Vagina (tissue), 2 donors: ENCODE measurements around the gene CYP11A1. TPM values are rescaled to one million over a fixed set of nuclear protein-coding genes. Genes with fewer than 3 reads are reported as not detected.

Experiments
- DNase-seq, 2 donors: peaks; one replicate each; pipeline ENCODE4 v3.0.0-alpha.2; 2017; ENCODE audit errors: extremely low spot score in 2 of 2
- H3K27ac ChIP-seq: fragments of 200-600 bp; sonication (generic); one replicate; pipeline ENCODE4 v1.5.1; 2019
- H3K27me3 ChIP-seq: fragments of 200-600 bp; sonication (generic); one replicate; pipeline ENCODE4 v1.5.1; 2019
- H3K36me3 ChIP-seq, 2 donors: fragments of 200-600 bp; sonication (generic); one replicate each; pipeline ENCODE4 v1.5.1; 2017 to 2019
- H3K4me1 ChIP-seq: fragments of 200-600 bp; sonication (generic); one replicate; pipeline ENCODE4 v1.5.1; 2019
- H3K4me3 ChIP-seq, 2 donors: fragments of 200-600 bp; sonication (generic); 1 replicate in 1 of 2; 2 replicates in 1 of 2; pipeline ENCODE4 v1.5.1; 2016 to 2019
- H3K9me3 ChIP-seq: fragments of 200-600 bp; sonication (generic); one replicate; pipeline ENCODE4 v1.5.1; 2019
- CTCF ChIP-seq, 3 experiments: fragments of 450-650 bp in 2 of 3; fragments of 200-600 bp in 1 of 3; sonication (generic) in 1 of 3; IDR thresholded peaks; one replicate each; pipeline ENCODE4 v1.5.1; 2017 to 2019; ENCODE audit warnings: antibody characterized with exemption in 3 of 3, mild to moderate bottlenecking in 2 of 3, moderate library complexity in 2 of 3
- POLR2A ChIP-seq, 2 donors: fragments of 450-650 bp; IDR thresholded peaks; one replicate each; pipeline ENCODE4 v1.6.1; 2017; ENCODE audit warnings: antibody characterized with exemption in 2 of 2, mild to moderate bottlenecking in 2 of 2, moderate library complexity in 2 of 2
- POLR2AphosphoS5 ChIP-seq, 2 donors: sonication (generic); formaldehyde crosslinking; IDR thresholded peaks; one replicate each; pipeline ENCODE4 v1.9.0; 2017; ENCODE audit warnings: antibody characterized with exemption in 2 of 2, mild to moderate bottlenecking in 2 of 2, low read depth in 1 of 2; ENCODE audit not compliant: insufficient read depth in 1 of 2
- intact Hi-C: fragments of 100-400 bp; cut with DNase I; formaldehyde crosslinking; loops from one replicate; pipeline ENCODE4 v1.15.1; 2023
- total RNA-seq: library from RNA; depleted of rRNA; stranded (reverse); fragments of >200 nt; gene quantifications from one replicate; pipeline ENCODE4 v1.2.3, GENCODE V29; 2016

CYP11A1 gene
- total RNA-seq, 1 donor from 2014 or later: 8.8 TPM

GRCh38 chr15:74317820-74318375, 49.5 kb downstream of the CYP11A1 start:
- peaks cover 56% of the 10 kb centered on the region for H3K4me1 ChIP-seq
- TF ChIP-seq POLR2A (IDR thresholded peaks at IDR 0.05) (no peak), POLR2AphosphoS5 (IDR thresholded peaks at IDR 0.05; ENCODE audit: insufficient read depth in 1 of 2, low read depth in 1 of 2) (no peak), CTCF (IDR thresholded peaks at IDR 0.05) (no peak)
- no peak overlapping the region for H3K4me3 ChIP-seq
- H3K9me3 ChIP-seq: no peaks in the 10 kb centered on the region
- peak overlapping the region; percentile 70 for H3K27ac ChIP-seq
- no peaks in the 10 kb centered on the region for H3K27me3 ChIP-seq
- H3K36me3 ChIP-seq: no peaks in the 10 kb centered on the region
- no peak for DNase-seq
- intact Hi-C loops: loop anchor here (2.0 to 10.0 kb wide), 2 partner anchors 189 to 263 kb away; no protein-coding TSS in a partner anchor

GRCh38 chr15:74316141-74316540, 51.3 kb downstream of the CYP11A1 start:
- peak overlapping the region; percentile 37 for H3K27ac ChIP-seq
- H3K4me3 ChIP-seq: no peak overlapping the region
- no peak for TF ChIP-seq POLR2AphosphoS5 (IDR thresholded peaks at IDR 0.05; ENCODE audit: insufficient read depth in 1 of 2, low read depth in 1 of 2)
- TF ChIP-seq CTCF (IDR thresholded peaks at IDR 0.05): no peak
- TF ChIP-seq POLR2A (IDR thresholded peaks at IDR 0.05): no peak
- no peak for DNase-seq
- H3K4me1 ChIP-seq: peaks cover 56% of the 10 kb centered on the region
- H3K27me3 ChIP-seq: no peaks in the 10 kb centered on the region
- no peaks in the 10 kb centered on the region for H3K36me3 ChIP-seq
- intact Hi-C loops: loop anchor here (2.0 to 10.0 kb wide), 2 partner anchors 187 to 261 kb away; no protein-coding TSS in a partner anchor
- no peaks in the 10 kb centered on the region for H3K9me3 ChIP-seq

DNA sequence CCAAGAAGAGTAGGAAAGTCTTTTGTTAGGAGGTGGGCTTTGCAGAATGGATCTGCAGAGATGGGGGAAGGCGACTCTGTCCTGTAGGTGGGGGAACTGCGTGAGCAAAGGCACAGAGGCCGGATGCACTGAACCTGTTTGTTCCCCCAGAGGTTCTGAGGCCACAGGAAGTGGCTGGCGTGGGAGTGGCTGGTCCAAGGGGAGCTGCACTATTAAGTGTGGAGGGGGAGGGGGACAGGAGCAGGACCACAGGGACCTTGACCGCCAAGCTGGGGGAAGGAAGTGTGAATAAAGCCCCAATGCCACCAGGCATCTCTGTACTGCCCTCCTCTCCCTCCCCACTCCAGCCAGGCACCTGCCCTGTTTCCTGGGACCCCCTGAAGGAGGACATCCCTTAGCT, 51.8 kb downstream of the CYP11A1 start:
- intact Hi-C loops: loop anchor here (2.0 to 10.0 kb wide), 2 partner anchors 187 to 261 kb away; no protein-coding TSS in a partner anchor
- no peak for TF ChIP-seq CTCF (IDR thresholded peaks at IDR 0.05)
- no peak for TF ChIP-seq POLR2A (IDR thresholded peaks at IDR 0.05)
- no peak for TF ChIP-seq POLR2AphosphoS5 (IDR thresholded peaks at IDR 0.05; ENCODE audit: insufficient read depth in 1 of 2, low read depth in 1 of 2)
- no peak for DNase-seq
- no peak overlapping the region for H3K4me3 ChIP-seq
- no peaks in the 10 kb centered on the region for H3K27me3 ChIP-seq
- H3K27ac ChIP-seq: peak overlapping the region; percentile 37
- H3K36me3 ChIP-seq: no peaks in the 10 kb centered on the region
- H3K4me1 ChIP-seq: peaks cover 56% of the 10 kb centered on the region
- H3K9me3 ChIP-seq: no peaks in the 10 kb centered on the region

GRCh38 chr15:74314795-74315438, 52.5 kb downstream of the CYP11A1 start:
- no peak overlapping the region for H3K27ac ChIP-seq
- H3K4me1 ChIP-seq: peaks cover 49% of the 10 kb centered on the region
- H3K36me3 ChIP-seq: no peaks in the 10 kb centered on the region
- no peak for DNase-seq
- intact Hi-C loops: loop anchor here (10.0 kb wide), 1 partner anchor 260 kb away; no protein-coding TSS in a partner anchor
- H3K9me3 ChIP-seq: no peaks in the 10 kb centered on the region
- TF ChIP-seq POLR2AphosphoS5 (IDR thresholded peaks at IDR 0.05; ENCODE audit: insufficient read depth in 1 of 2, low read depth in 1 of 2): no peak
- H3K27me3 ChIP-seq: no peaks in the 10 kb centered on the region
- H3K4me3 ChIP-seq: no peak overlapping the region

- intact Hi-C loops: loop anchor here (10.0 kb wide), 1 partner anchor 259 kb away; no protein-coding TSS in a partner anchor
- H3K36me3 ChIP-seq: no peaks in the 10 kb centered on the region
- peaks cover 39% of the 10 kb centered on the region for H3K4me1 ChIP-seq
- TF ChIP-seq POLR2AphosphoS5 (IDR thresholded peaks at IDR 0.05; ENCODE audit: insufficient read depth in 1 of 2, low read depth in 1 of 2) (no peak), POLR2A (IDR thresholded peaks at IDR 0.05) (no peak), CTCF (IDR thresholded peaks at IDR 0.05) (no peak)
- H3K4me3 ChIP-seq: no peak overlapping the region
- no peak for DNase-seq
- no peaks in the 10 kb centered on the region for H3K27me3 ChIP-seq
- no peak overlapping the region for H3K27ac ChIP-seq
- H3K9me3 ChIP-seq: no peaks in the 10 kb centered on the region
Observed at GRCh38 chr15:74313889-74314288, 53.6 kb downstream of the CYP11A1 start.
